GM12873 (cell line): ENCODE data around the gene TFDP1.

Source experiments
- TF ChIP-seq, protein P1 (sequence below): IDR thresholded peaks from 2 replicates; pipeline ENCODE4 v1.5.1; 2012; ENCODE audit warnings: low read depth, mild to moderate bottlenecking, moderate library complexity, low read length, control low read depth; ENCODE audit not compliant: insufficient read depth; ENCODE audit errors: missing control alignments

The TFDP1 gene

GRCh38 chr13:113665597-113666328, 81.2 kb downstream of the TFDP1 start:
- TF ChIP-seq, protein P1, sequence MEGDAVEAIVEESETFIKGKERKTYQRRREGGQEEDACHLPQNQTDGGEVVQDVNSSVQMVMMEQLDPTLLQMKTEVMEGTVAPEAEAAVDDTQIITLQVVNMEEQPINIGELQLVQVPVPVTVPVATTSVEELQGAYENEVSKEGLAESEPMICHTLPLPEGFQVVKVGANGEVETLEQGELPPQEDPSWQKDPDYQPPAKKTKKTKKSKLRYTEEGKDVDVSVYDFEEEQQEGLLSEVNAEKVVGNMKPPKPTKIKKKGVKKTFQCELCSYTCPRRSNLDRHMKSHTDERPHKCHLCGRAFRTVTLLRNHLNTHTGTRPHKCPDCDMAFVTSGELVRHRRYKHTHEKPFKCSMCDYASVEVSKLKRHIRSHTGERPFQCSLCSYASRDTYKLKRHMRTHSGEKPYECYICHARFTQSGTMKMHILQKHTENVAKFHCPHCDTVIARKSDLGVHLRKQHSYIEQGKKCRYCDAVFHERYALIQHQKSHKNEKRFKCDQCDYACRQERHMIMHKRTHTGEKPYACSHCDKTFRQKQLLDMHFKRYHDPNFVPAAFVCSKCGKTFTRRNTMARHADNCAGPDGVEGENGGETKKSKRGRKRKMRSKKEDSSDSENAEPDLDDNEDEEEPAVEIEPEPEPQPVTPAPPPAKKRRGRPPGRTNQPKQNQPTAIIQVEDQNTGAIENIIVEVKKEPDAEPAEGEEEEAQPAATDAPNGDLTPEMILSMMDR = no peak

DNA sequence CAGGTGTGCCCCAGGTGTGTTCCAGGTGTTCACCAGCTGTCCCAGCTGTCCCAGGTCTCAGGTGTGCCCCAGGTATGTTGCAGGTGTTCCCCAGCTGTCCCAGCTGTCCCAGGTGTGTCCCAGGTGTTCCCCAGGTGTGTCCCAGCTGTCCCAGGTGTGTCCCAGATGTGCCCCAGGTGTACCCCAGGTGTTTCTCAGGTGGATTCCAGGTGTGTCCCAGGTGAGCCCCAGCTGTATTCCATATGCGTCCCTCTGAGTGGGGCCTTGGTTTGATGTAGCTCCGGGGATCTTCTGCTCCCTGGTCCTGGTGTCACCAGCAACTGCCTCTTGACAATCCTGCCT, 81.7 kb downstream of the TFDP1 start:
- TF ChIP-seq, protein P1 = no peak

DNA sequence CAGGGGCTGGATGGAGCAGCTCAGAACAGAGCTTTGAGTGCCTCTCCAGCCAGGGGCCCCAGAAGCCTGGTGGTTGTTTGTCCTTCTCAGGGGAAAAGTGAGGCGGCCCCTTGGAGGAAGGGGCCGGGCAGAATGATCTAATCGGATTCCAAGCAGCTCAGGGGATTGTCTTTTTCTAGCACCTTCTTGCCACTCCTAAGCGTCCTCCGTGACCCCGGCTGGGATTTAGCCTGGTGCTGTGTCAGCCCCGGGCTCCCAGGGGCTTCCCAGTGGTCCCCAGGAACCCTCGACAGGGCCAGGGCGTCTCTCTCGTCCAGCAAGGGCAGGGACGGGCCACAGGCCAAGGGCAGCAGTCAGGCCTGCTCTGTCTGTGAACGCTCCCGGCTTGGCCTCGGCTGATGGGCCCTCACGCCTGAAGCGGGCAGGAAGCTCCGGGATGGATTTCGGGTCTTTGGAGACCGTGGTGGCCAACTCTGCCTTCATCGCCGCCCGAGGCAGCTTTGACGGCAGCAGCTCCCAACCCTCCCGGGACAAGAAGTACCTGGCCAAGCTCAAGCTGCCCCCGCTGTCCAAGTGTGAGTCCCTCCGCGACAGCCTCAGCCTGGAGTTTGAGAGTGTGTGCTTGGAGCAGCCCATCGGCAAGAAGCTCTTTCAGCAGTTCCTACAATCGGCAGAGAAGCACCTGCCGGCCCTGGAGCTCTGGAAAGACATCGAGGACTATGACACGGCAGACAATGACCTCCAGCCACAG, 82.6 kb downstream of the TFDP1 start, which contains the start of gene GRK1:
Gene GRK1 (plus strand): TSS at position 269 of the 751 bp plus-strand sequence. CDS start 168 bp downstream, at position 437.
- TF ChIP-seq, protein P1 = no peak

- TF ChIP-seq, protein P1 = no peak
Measured at GRCh38 chr13:113667771-113668490, 83.4 kb downstream of the TFDP1 start.

DNA sequence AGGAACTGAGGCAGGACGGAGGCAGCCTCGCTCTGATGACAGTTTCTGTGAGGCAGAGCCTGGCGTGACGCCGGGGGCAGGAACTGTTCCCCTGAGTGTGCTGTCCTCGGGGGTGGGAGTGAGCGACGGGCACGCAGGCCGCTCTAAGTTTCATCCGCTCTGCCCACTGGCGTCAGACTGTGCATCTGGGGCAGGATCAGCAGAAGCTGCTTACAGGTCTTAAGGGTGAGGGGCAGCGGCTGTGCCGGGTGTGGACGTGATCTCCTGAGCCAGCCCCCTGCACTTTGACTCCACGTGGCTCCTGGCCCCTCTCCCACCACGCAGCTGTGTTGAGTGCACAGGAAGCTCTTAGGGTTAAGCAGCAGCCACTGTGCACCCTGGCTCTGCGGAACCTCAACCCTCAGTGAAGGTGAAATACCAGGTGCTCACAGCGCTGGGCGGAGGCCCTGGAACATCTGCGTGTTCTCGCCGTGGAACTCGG, 84.0 kb downstream of the TFDP1 start:
- TF ChIP-seq, protein P1 = no peak

- TF ChIP-seq, protein P1 = no peak
Measured at GRCh38 chr13:113669231-113669754, 84.7 kb downstream of the TFDP1 start.
